ENCODE measurements around the gene NKIRAS1.
"Not testable (repeated sequence)": the region's sequence is repeated elsewhere in the genome, so short reads cannot be mapped to it uniquely, and the experiment has no call there.

Gene NKIRAS1

DNA sequence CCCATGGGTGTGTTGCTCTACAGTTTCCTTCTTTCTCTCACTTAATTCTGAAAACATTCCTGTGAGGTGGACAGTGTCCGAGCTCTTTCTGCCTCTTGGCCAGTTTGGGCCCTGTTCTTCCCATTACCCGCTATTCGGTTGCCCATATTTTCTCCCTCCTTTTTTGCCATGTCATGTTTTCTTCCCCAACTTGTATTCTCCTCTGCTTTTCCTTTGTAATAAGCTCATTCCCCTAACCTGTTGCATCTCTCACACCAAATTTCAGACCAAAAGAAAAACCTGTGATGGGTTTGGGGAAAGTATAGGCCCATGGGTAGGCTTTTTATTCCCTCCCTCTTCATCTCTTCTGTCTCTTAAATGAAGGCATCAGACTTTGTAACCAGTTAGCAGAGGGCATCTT lies 30.5 kb downstream of the NKIRAS1 start:
- no peak for DNase-seq (ENCODE audit: low read depth, low spot score)
- H3K9ac ChIP-seq (ENCODE audit: insufficient read length, low read depth) = no peak overlapping the region
- no peak overlapping the region for H3K4me3 ChIP-seq (ENCODE audit: insufficient read length, low read depth)
- H3K4me1 ChIP-seq (ENCODE audit: insufficient read depth, insufficient read length) = no peaks in the 10 kb centered on the region
- TF ChIP-seq SUZ12 (IDR thresholded peaks at IDR 0.05; ENCODE audit: extremely low read depth, insufficient read depth, insufficient read length) (no peak), YY1 (IDR thresholded peaks at IDR 0.05; ENCODE audit: insufficient read depth, insufficient read length) (no peak), ZNF274 (IDR thresholded peaks at IDR 0.05; ENCODE audit: low read depth, low read length) (no peak)
- peaks cover 52% of the 10 kb centered on the region for H3K36me3 ChIP-seq (ENCODE audit: insufficient read depth, insufficient read length, low read length)
- peaks cover 11% of the 10 kb centered on the region; the same call in 1 of the 2 replicates for H3K9me3 ChIP-seq (ENCODE audit: insufficient read depth, low read length)
- H3K27me3 ChIP-seq (ENCODE audit: insufficient read depth, insufficient read length) = no peaks in the 10 kb centered on the region

DNA sequence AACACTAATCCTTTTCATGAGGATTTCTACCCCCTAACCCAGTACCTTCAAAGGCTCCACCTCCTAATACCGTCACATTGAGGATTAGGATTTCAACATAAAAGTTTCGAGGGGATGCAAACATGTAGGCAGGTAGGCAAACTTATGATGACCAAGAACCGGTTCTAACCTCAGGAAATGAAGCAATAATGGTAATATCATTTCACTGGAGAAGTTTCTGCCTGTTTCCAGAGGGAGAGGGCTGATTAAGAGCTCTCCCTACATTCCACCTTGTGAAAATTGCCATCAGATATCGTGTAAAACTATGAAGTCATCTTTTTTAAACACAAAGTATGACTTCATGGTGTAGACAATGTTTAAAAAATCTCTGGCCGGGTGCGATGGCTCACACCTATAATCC lies 31.6 kb downstream of the NKIRAS1 start:
- peaks cover 41% of the 10 kb centered on the region for H3K36me3 ChIP-seq (ENCODE audit: insufficient read depth, insufficient read length, low read length)
- H3K9ac ChIP-seq (ENCODE audit: insufficient read length, low read depth) = no peak overlapping the region
- DNase-seq (ENCODE audit: low read depth, low spot score) = no peak
- H3K9me3 ChIP-seq (ENCODE audit: insufficient read depth, low read length) = peaks cover 11% of the 10 kb centered on the region; the same call in 1 of the 2 replicates
- no peaks in the 10 kb centered on the region for H3K27me3 ChIP-seq (ENCODE audit: insufficient read depth, insufficient read length)
- H3K4me3 ChIP-seq (ENCODE audit: insufficient read length, low read depth) = no peak overlapping the region
- no peaks in the 10 kb centered on the region for H3K4me1 ChIP-seq (ENCODE audit: insufficient read depth, insufficient read length)
- TF ChIP-seq YY1 (IDR thresholded peaks at IDR 0.05; ENCODE audit: insufficient read depth, insufficient read length) = no peak

DNA sequence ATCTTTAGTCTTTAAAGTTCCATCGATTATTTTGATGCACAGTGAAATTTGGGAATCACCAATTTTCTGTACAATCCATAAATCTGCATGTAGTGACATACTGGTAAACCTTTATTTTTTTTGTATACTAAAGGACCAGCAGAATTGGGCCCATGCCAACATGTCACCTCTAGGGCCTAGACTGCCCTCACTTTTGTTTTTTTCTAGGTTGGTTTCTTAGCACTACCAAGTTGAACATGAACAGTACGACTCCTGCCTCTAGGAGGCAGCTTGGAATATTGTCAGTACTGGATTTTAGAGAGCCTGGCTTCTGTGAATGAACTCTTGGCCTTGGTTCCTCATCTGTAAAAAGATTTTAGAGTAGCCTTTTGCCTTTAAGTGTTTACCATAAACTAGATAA lies 32.3 kb downstream of the NKIRAS1 start:
- H3K9ac ChIP-seq (ENCODE audit: insufficient read length, low read depth) = no peak overlapping the region
- no peak for TF ChIP-seq SUZ12 (IDR thresholded peaks at IDR 0.05; ENCODE audit: extremely low read depth, insufficient read depth, insufficient read length)
- TF ChIP-seq YY1 (IDR thresholded peaks at IDR 0.05; ENCODE audit: insufficient read depth, insufficient read length) = no peak
- no peak for TF ChIP-seq ZNF274 (IDR thresholded peaks at IDR 0.05; ENCODE audit: low read depth, low read length)
- peaks cover 11% of the 10 kb centered on the region; the same call in 1 of the 2 replicates for H3K9me3 ChIP-seq (ENCODE audit: insufficient read depth, low read length)
- H3K4me3 ChIP-seq (ENCODE audit: insufficient read length, low read depth) = no peak overlapping the region
- H3K27me3 ChIP-seq (ENCODE audit: insufficient read depth, insufficient read length) = no peaks in the 10 kb centered on the region
- H3K4me1 ChIP-seq (ENCODE audit: insufficient read depth, insufficient read length) = no peaks in the 10 kb centered on the region
- DNase-seq (ENCODE audit: low read depth, low spot score) = no peak
- peaks cover 36% of the 10 kb centered on the region for H3K36me3 ChIP-seq (ENCODE audit: insufficient read depth, insufficient read length, low read length)

DNA sequence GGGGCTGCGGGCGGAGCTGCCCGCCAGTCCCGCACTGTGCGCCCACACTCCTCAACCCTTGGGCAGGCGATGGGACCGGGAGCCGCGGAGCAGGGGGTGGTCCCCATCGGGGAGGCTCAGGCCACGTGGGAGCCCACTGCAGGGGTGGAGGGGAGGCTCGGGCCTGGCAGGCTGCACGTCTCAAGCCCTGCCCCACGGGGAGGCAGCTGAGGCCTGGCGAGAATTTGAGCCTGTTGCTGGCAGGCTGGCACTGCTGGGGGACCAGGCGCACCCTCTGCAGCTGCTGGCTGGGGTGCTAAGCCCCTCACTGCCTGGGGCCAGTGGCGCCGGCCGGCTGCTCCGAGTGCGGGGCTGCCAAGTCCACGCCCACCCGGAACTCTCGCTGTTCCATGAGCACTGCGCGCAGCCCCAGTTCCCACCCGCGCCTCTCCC lies 34.3 kb downstream of the NKIRAS1 start:
- H3K4me1 ChIP-seq (ENCODE audit: insufficient read depth, insufficient read length) = no peaks in the 10 kb centered on the region
- H3K9me3 ChIP-seq (ENCODE audit: insufficient read depth, low read length) = peaks cover 11% of the 10 kb centered on the region; the same call in 1 of the 2 replicates
- TF ChIP-seq YY1 (IDR thresholded peaks at IDR 0.05; ENCODE audit: insufficient read depth, insufficient read length) (no peak), SUZ12 (IDR thresholded peaks at IDR 0.05; ENCODE audit: extremely low read depth, insufficient read depth, insufficient read length) (no peak), ZNF274 (IDR thresholded peaks at IDR 0.05; ENCODE audit: low read depth, low read length) (no peak)
- no peak overlapping the region for H3K4me3 ChIP-seq (ENCODE audit: insufficient read length, low read depth)
- peaks cover 36% of the 10 kb centered on the region for H3K36me3 ChIP-seq (ENCODE audit: insufficient read depth, insufficient read length, low read length)
- H3K9ac ChIP-seq (ENCODE audit: insufficient read length, low read depth) = no peak overlapping the region
- no peak for DNase-seq (ENCODE audit: low read depth, low spot score)
- no peaks in the 10 kb centered on the region for H3K27me3 ChIP-seq (ENCODE audit: insufficient read depth, insufficient read length)

DNA sequence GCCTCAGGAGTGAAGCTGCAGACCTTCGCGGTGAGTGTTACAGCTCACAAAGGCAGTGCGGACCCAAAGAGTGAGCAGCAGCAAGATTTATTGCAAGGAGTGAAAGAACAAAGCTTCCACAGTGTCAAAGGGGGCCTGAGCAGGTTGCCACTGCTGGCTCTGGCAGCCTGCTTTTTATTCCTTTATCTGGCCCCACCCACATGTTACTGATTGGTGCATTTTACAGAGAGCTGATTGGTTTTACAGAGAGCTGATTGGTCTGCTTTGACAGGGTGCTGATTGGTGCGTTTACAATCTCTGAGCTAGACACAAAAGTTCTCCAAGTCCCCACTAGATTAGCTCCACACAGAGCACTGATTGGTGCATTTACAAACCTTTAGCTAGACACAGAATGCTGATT lies 34.8 kb downstream of the NKIRAS1 start:
- not testable (repeated sequence) for H3K4me3 ChIP-seq (ENCODE audit: insufficient read length, low read depth); DNase-seq (ENCODE audit: low read depth, low spot score); H3K27me3 ChIP-seq (ENCODE audit: insufficient read depth, insufficient read length); H3K9ac ChIP-seq (ENCODE audit: insufficient read length, low read depth); H3K4me1 ChIP-seq (ENCODE audit: insufficient read depth, insufficient read length)
- peaks cover 31% of the 10 kb centered on the region for H3K36me3 ChIP-seq (ENCODE audit: insufficient read depth, insufficient read length, low read length)
- peaks cover 11% of the 10 kb centered on the region; the same call in 1 of the 2 replicates for H3K9me3 ChIP-seq (ENCODE audit: insufficient read depth, low read length)

DNA sequence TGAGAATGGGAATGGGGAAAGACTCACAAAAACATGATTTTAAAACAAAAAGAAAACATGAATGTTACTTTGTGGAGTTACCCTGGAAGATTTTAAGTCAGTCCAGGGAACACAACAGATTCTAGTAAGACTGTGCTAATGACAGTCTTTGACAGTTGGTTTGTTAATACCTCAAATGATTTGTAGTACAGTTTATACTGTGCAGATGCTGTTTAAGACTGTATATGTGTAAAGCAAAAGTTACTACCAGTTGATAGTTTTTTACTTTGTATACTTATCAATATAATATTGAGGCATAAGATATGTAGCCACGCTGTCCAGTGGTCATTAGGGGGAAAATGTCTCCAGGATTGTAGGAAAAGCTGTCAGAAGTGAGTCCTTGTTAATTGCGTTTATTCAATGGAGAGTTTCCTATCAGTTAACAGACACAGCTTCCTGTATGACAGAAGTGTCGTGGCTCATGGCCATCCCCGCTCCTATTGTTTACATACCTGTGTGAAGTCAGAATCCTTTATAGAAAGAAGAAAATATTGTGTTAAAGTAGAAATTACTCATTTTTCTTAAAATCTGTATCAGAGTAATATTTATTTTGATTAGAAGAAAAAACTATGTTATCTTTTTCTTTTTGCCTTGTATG lies 36.0 kb downstream of the NKIRAS1 start:
- H3K36me3 ChIP-seq (ENCODE audit: insufficient read depth, insufficient read length, low read length) = peaks cover 25% of the 10 kb centered on the region
- TF ChIP-seq YY1 (IDR thresholded peaks at IDR 0.05; ENCODE audit: insufficient read depth, insufficient read length) = no peak
- TF ChIP-seq ZNF274 (IDR thresholded peaks at IDR 0.05; ENCODE audit: low read depth, low read length) = no peak
- TF ChIP-seq SUZ12 (IDR thresholded peaks at IDR 0.05; ENCODE audit: extremely low read depth, insufficient read depth, insufficient read length) = no peak
- H3K27me3 ChIP-seq (ENCODE audit: insufficient read depth, insufficient read length) = no peaks in the 10 kb centered on the region
- no peaks in the 10 kb centered on the region for H3K4me1 ChIP-seq (ENCODE audit: insufficient read depth, insufficient read length)
- no peak overlapping the region for H3K4me3 ChIP-seq (ENCODE audit: insufficient read length, low read depth)
- DNase-seq (ENCODE audit: low read depth, low spot score) = no peak
- peaks cover 11% of the 10 kb centered on the region; the same call in 1 of the 2 replicates for H3K9me3 ChIP-seq (ENCODE audit: insufficient read depth, low read length)
- H3K9ac ChIP-seq (ENCODE audit: insufficient read length, low read depth) = no peak overlapping the region

DNA sequence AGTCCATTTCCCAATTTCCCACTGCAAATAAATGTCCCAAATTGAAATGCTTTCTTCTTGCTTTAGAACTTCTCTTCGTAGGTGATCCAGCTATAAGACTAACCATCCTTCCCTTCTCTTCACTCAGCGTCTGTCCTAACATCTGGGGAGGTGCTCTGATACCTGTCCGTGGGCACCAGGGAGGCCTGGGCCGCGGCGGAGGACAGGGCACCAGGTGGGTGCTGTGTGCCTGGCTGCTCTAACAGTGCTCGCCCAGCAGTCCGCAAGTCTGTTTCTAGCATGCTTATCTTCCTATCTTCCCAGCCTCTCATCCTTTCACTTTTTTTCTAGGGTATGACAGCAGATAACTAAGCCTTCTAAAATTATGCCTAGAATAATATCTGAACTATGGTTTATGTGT lies 37.3 kb downstream of the NKIRAS1 start:
- DNase-seq (ENCODE audit: low read depth, low spot score) = no peak
- no peaks in the 10 kb centered on the region for H3K27me3 ChIP-seq (ENCODE audit: insufficient read depth, insufficient read length)
- H3K9ac ChIP-seq (ENCODE audit: insufficient read length, low read depth) = no peak overlapping the region
- no peaks in the 10 kb centered on the region for H3K4me1 ChIP-seq (ENCODE audit: insufficient read depth, insufficient read length)
- H3K9me3 ChIP-seq (ENCODE audit: insufficient read depth, low read length) = peaks cover 11% of the 10 kb centered on the region; the same call in 1 of the 2 replicates
- H3K4me3 ChIP-seq (ENCODE audit: insufficient read length, low read depth) = no peak overlapping the region
- H3K36me3 ChIP-seq (ENCODE audit: insufficient read depth, insufficient read length, low read length) = peaks cover 25% of the 10 kb centered on the region
- TF ChIP-seq SUZ12 (IDR thresholded peaks at IDR 0.05; ENCODE audit: extremely low read depth, insufficient read depth, insufficient read length) = no peak
- no peak for TF ChIP-seq YY1 (IDR thresholded peaks at IDR 0.05; ENCODE audit: insufficient read depth, insufficient read length)
- no peak for TF ChIP-seq ZNF274 (IDR thresholded peaks at IDR 0.05; ENCODE audit: low read depth, low read length)
